Tibial nerve (tissue), 3 donors: ENCODE results near the gene CNPY1.

Experiments
- POLR2A ChIP-seq, 2 donors: fragments of 450-650 bp; IDR thresholded peaks; one replicate each; pipeline ENCODE4 v1.6.1; 2017; ENCODE audit warnings: antibody characterized with exemption in 2 of 2, mild to moderate bottlenecking in 2 of 2, moderate library complexity in 2 of 2
- TF ChIP-seq, protein P1 (sequence below), 5 experiments: fragments of 200-600 bp in 3 of 5; fragments of 450-650 bp in 2 of 5; sonication (generic) in 3 of 5; IDR thresholded peaks; one replicate each; pipeline ENCODE4 v1.5.1; 2016 to 2019; ENCODE audit warnings: antibody characterized with exemption in 5 of 5, mild to moderate bottlenecking in 3 of 5, moderate library complexity in 2 of 5

DNA sequence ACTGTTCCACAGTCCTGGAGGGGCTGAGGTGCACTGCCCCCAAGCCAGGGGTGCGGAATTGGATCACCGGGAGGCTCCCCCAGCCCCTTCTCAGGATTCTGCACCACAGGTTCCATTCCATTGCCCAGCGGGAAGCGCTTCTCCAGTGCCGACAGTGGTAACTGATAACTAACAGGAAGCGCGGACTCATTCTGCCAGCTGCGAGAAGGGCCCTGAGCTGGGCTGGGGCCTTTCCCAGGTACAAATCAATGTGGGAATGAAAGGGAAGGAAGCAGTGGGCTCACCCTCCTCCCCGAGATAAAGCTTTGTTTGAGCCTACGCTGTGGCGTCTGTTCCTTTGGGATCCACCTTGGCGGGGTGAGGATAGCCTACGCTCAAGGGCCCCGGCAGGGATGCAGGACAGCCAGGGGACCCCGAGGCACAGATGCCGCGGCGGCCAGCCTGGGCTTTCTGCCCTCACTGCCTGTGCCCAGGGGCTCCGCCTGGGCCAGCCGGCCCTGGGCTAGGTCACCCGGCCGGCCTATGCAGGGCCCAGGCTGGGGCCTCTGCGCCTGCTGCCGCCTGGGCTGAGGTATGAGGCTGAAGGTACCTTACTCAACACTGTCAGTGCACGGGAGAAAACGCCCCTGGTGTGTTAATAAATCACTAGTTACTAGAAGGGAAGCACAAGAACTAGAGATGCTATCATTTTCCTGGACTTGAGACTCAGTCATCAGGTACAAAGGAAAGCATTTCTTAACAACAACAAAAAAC, 49.0 kb downstream of the CNPY1 start:
- TF ChIP-seq, protein P1, sequence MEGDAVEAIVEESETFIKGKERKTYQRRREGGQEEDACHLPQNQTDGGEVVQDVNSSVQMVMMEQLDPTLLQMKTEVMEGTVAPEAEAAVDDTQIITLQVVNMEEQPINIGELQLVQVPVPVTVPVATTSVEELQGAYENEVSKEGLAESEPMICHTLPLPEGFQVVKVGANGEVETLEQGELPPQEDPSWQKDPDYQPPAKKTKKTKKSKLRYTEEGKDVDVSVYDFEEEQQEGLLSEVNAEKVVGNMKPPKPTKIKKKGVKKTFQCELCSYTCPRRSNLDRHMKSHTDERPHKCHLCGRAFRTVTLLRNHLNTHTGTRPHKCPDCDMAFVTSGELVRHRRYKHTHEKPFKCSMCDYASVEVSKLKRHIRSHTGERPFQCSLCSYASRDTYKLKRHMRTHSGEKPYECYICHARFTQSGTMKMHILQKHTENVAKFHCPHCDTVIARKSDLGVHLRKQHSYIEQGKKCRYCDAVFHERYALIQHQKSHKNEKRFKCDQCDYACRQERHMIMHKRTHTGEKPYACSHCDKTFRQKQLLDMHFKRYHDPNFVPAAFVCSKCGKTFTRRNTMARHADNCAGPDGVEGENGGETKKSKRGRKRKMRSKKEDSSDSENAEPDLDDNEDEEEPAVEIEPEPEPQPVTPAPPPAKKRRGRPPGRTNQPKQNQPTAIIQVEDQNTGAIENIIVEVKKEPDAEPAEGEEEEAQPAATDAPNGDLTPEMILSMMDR (IDR thresholded peaks at IDR 0.05), result no peak
- no peak for TF ChIP-seq POLR2A (IDR thresholded peaks at IDR 0.05)
